ENCODE measurements around the gene SPG7. TPM values are rescaled to one million over a fixed set of nuclear protein-coding genes. Genes with fewer than 3 reads are reported as not detected.

The SPG7 gene
- total RNA-seq, 1 experiment from 2014 or later, result 82.4 TPM

- H3K4me1 Mint-ChIP-seq (ENCODE audit: insufficient read depth, unreplicated experiment), result peaks cover 3% of the 10 kb centered on the region
- DNase-seq (ENCODE audit: unreplicated experiment), result no peak
- no peaks in the 10 kb centered on the region for H3K9me3 Mint-ChIP-seq (ENCODE audit: unreplicated experiment)
- intact Hi-C loops (cut with micrococcal nuclease), result no loop called here
- no peak for TF ChIP-seq CTCF (IDR thresholded peaks at IDR 0.05; ENCODE audit: unreplicated experiment)
- H3K27ac Mint-ChIP-seq (ENCODE audit: low read depth, unreplicated experiment), result no peak overlapping the region
- H3K4me3 Mint-ChIP-seq (ENCODE audit: unreplicated experiment), result no peak overlapping the region
- ChIA-PET CTCF (interaction anchor here (0.6 to 0.9 kb wide), 3 partner anchors 18 to 80 kb away, joined by 3 to 6 read pairs (median 4); no protein-coding TSS in a partner anchor), POLR2A (no interaction called here)
- H3K27me3 Mint-ChIP-seq (ENCODE audit: insufficient read depth, unreplicated experiment), result no peaks in the 10 kb centered on the region
- no TSS peak for BruUV-seq (replicated peaks)
- peaks cover 6% of the 10 kb centered on the region for H3K36me3 Mint-ChIP-seq (ENCODE audit: insufficient read depth, unreplicated experiment)
Observed at GRCh38 chr16:89596957-89597649, 88.9 kb downstream of the SPG7 start.

- Mint-ChIP-seq H3K27me3 (ENCODE audit: insufficient read depth, unreplicated experiment) (no peaks in the 10 kb centered on the region), H3K27ac (ENCODE audit: low read depth, unreplicated experiment) (no peak overlapping the region), H3K4me1 (ENCODE audit: insufficient read depth, unreplicated experiment) (peaks cover 14% of the 10 kb centered on the region), H3K9me3 (ENCODE audit: unreplicated experiment) (no peaks in the 10 kb centered on the region), H3K36me3 (ENCODE audit: insufficient read depth, unreplicated experiment) (peaks cover 6% of the 10 kb centered on the region), H3K4me3 (ENCODE audit: unreplicated experiment) (no peak overlapping the region)
- CTCF ChIA-PET, result interaction anchor here (0.6 to 0.7 kb wide), 3 partner anchors 14 to 61 kb away, joined by 3 to 4 read pairs (median 3); no protein-coding TSS in a partner anchor
- no peak for DNase-seq (ENCODE audit: unreplicated experiment)
- intact Hi-C loops (cut with micrococcal nuclease), result loop anchor here (2.0 kb wide), 1 partner anchor 43 kb away; no protein-coding TSS in a partner anchor
- no peak for TF ChIP-seq CTCF (IDR thresholded peaks at IDR 0.05; ENCODE audit: unreplicated experiment)
- no TSS peak for BruUV-seq (replicated peaks)
- POLR2A ChIA-PET, result no interaction called here
Observed at GRCh38 chr16:89598199-89598598, 90.0 kb downstream of the SPG7 start.

- ChIA-PET CTCF (interaction anchor here (0.7 to 2.4 kb wide), 5 partner anchors 12 to 263 kb away, joined by 3 to 18 read pairs (median 6); no protein-coding TSS in a partner anchor), POLR2A (interaction anchor here (0.7 to 1.6 kb wide), 5 partner anchors 10 to 42 kb away, joined by 3 to 5 read pairs (median 4); no protein-coding TSS in a partner anchor)
- no peaks in the 10 kb centered on the region for H3K9me3 Mint-ChIP-seq (ENCODE audit: unreplicated experiment)
- H3K27ac Mint-ChIP-seq (ENCODE audit: low read depth, unreplicated experiment), result no peak overlapping the region
- DNase-seq (ENCODE audit: unreplicated experiment), result peak; percentile 66
- intact Hi-C loops (cut with micrococcal nuclease), result loop anchor here (2.0 kb wide), 1 partner anchor 41 kb away; no protein-coding TSS in a partner anchor
- H3K36me3 Mint-ChIP-seq (ENCODE audit: insufficient read depth, unreplicated experiment), result peaks cover 6% of the 10 kb centered on the region
- no peaks in the 10 kb centered on the region for H3K27me3 Mint-ChIP-seq (ENCODE audit: insufficient read depth, unreplicated experiment)
- H3K4me1 Mint-ChIP-seq (ENCODE audit: insufficient read depth, unreplicated experiment), result peaks cover 14% of the 10 kb centered on the region
- TF ChIP-seq CTCF (IDR thresholded peaks at IDR 0.05; ENCODE audit: unreplicated experiment), result peak; percentile 47
- no TSS peak for BruUV-seq (replicated peaks)
- H3K4me3 Mint-ChIP-seq (ENCODE audit: unreplicated experiment), result no peak overlapping the region
Observed at GRCh38 chr16:89599451-89599858, 91.3 kb downstream of the SPG7 start.

- H3K36me3 Mint-ChIP-seq (ENCODE audit: insufficient read depth, unreplicated experiment), result peaks cover 6% of the 10 kb centered on the region
- intact Hi-C loops (cut with micrococcal nuclease), result loop anchor here (2.0 kb wide), 1 partner anchor 41 kb away; no protein-coding TSS in a partner anchor
- ChIA-PET POLR2A (interaction anchor here (0.7 to 1.6 kb wide), 6 partner anchors 10 to 120 kb away, joined by 3 to 5 read pairs (median 4); partner anchors contain the start of gene VPS9D1), CTCF (interaction anchor here (0.7 to 2.4 kb wide), 6 partner anchors 12 to 263 kb away, joined by 3 to 18 read pairs (median 4); no protein-coding TSS in a partner anchor)
- no peaks in the 10 kb centered on the region for H3K27me3 Mint-ChIP-seq (ENCODE audit: insufficient read depth, unreplicated experiment)
- DNase-seq (ENCODE audit: unreplicated experiment), result no peak
- H3K4me1 Mint-ChIP-seq (ENCODE audit: insufficient read depth, unreplicated experiment), result peaks cover 14% of the 10 kb centered on the region
- H3K27ac Mint-ChIP-seq (ENCODE audit: low read depth, unreplicated experiment), result no peak overlapping the region
- no TSS peak for BruUV-seq (replicated peaks)
- H3K9me3 Mint-ChIP-seq (ENCODE audit: unreplicated experiment), result no peaks in the 10 kb centered on the region
- no peak overlapping the region for H3K4me3 Mint-ChIP-seq (ENCODE audit: unreplicated experiment)
- TF ChIP-seq CTCF (IDR thresholded peaks at IDR 0.05; ENCODE audit: unreplicated experiment), result no peak
Observed at GRCh38 chr16:89599902-89600301, 91.7 kb downstream of the SPG7 start.
